T1000 (cell line): ENCODE measurements around the gene KLHL8.

Source experiments
- DNase-seq: peaks from one replicate; lab custom pipeline; 2025; ENCODE audit warnings: mixed read lengths; lab: John Stamatoyannopoulos, UW

The KLHL8 gene

GRCh38 chr4:87121341-87122065, 98.9 kb downstream of the KLHL8 start:
- DNase-seq = no peak

- DNase-seq = no peak
Observed at GRCh38 chr4:87120411-87121162, 99.8 kb downstream of the KLHL8 start.

GRCh38 chr4:87120010-87120409, 100.4 kb downstream of the KLHL8 start:
- no peak for DNase-seq

- no peak for DNase-seq
Observed at GRCh38 chr4:87118826-87119225, 101.6 kb downstream of the KLHL8 start.

- no peak for DNase-seq
Observed at GRCh38 chr4:87118421-87118820, 102.0 kb downstream of the KLHL8 start.

GRCh38 chr4:87117732-87118075, 102.7 kb downstream of the KLHL8 start:
- DNase-seq = no peak

- no peak for DNase-seq
Observed at GRCh38 chr4:87117051-87117731, 103.2 kb downstream of the KLHL8 start.

GRCh38 chr4:87116231-87116630, 104.2 kb downstream of the KLHL8 start:
- DNase-seq = no peak

GRCh38 chr4:87114245-87115062, 106.0 kb downstream of the KLHL8 start:
- no peak for DNase-seq

- no peak for DNase-seq
Observed at GRCh38 chr4:87112063-87112462, 108.4 kb downstream of the KLHL8 start.
